ENCODE measurements around the gene SFRP4.

Gene SFRP4

DNA sequence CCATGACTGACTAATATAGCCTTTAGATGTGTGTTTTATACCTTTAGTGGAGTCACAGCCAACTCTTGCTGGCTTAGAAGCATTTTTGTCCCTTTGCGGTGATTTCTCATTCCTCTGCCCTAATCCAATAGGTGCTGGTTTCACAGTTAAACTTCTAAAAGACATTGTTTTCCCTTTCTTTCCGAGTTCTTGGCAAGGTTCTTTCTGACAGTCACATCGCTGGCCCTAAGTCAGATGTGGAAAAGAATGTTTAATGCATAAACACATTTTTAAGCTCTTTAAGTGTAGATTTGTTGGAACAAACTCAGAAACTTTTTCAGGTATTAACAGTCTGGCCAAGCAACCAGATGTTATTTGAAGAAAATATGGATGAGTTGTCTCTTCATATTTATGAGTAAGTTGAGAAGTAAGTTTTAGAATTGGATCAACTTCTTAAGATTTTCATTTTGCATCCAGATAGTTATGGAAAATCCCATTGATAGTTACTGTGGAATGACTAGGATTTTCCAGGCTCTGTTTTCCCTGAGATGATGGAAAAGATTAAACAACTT is 7.9 kb upstream of the SFRP4 start:
- DNase-seq: no peak

DNA sequence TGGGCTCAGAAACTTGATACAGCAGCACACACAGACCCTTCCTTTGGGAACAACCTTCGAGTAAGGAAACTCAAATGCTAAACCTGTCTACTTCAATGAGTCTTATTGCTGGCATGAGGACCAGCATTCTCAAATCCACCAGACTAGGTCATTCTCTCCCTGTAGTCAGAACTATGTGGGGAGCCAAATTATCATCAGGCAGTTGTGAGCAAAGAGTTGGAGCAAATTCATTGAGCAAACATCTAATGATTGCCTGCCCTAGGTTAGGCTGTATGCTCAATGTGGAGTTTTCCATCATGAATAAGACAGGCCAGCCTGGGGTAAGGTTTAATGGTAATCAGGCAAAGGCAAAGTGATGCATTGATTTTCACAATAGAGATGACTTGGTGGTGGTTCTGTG is 7.4 kb upstream of the SFRP4 start:
- DNase-seq: no peak

DNA sequence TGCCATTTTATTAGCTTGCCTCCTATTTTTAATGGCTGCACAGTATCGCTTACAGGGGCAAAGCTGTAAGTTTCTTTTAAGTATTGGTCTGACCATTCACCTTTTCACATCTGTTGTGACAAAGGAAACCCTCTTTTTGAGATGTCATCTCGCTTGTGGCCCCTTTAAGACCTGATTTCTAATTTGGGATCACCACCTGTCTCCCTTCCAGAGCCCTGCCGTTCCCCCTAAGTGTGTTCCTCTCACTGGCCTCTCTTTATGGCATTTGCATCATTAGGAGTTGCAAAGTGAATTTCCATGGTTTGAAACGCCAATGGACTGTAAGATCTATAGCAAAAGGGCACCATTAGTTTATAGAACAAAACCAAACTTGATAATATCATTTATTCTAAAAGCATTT is 5.3 kb upstream of the SFRP4 start:
- no peak for DNase-seq

DNA sequence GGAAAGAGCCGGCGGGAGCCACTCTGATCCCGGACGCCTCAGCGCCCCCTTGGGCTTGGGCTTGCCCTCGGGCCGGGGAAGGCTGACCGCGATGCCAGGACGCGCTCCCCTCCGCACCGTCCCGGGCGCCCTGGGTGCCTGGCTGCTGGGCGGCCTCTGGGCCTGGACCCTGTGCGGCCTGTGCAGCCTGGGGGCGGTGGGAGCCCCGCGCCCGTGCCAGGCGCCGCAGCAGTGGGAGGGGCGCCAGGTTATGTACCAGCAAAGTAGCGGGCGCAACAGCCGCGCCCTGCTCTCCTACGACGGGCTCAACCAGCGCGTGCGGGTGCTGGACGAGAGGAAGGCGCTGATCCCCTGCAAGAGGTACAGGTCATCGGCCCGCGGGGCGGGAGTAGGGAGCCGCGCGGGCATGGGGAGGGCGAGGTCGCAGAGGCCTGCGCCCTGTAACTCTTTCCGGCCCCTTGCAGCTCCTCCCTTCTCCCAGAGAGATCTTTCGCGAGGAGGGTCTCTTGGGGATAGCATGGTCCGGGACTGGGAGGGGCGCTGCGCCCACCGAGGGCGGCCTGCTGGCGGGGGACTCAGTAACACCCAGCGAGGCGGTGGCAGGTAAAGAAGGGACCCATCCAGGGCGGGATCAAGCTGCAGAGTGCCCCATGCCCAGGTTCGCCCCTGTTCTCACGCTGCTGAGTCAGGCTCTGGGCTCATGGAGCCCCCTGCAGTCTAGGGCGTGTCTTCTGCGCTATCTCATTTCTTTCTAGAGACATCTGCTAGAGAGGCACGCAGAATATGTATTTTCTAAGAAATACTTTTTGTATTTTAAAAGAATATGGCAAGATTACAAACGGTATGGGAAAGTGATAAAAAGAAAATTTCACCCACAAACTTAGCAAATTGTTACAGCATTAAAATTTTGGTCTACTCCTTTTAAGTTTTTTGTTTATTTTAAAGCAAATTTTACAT is 4.5 kb upstream of the SFRP4 start:
- no peak for DNase-seq

DNA sequence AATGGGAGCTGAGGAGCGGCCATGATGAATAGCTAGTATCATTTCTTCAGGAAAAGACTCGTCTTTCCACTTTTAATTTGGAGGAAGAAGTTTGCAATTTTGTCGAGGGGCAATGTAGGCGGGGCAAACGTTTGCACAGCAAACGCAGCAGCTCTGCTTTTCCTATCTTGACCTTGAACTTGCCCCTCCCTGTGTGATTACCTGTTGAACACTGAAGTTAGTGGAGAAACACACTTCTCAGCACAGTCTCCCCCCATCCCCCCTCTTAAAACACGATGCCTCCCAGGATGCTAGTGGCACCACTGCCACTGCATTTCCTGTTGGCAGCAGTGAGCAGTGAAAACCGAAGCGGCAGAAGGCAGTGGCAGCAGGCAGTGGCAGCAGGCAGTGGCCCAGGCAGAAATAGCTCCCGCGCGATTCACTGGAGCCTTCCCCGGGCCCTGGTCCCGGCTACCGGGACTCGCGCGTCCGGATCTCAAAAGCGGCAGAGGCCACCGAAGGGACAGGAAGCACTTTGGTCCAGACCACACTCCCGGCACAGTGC is 3.8 kb upstream of the SFRP4 start, which contains the start of gene EPDR1:
TSS of gene EPDR1 (plus strand) at position 336 of the 544 bp plus-strand sequence. CDS start 300 bp downstream, outside the sequence.
- DNase-seq: no peak

DNA sequence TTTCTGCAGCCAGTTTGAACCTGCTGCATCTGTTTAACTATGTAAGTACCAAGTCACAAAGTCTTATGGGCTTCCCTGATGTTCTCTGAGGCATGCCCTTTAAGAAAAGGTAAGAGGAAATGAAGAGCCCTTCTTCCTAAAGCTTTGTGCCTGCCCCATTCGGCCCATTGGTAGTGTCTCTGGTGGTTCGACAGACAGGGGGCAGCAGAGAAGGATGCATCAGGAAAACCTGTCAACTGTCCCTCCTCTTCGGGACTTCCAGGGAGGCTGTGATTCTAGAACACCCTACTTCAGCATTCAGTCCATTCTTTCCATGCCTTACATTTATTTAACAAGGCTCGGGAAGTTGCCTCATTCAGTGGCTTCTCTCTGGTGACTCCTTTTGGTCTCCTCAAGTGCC is 1.9 kb upstream of the SFRP4 start:
- DNase-seq: no peak

DNA sequence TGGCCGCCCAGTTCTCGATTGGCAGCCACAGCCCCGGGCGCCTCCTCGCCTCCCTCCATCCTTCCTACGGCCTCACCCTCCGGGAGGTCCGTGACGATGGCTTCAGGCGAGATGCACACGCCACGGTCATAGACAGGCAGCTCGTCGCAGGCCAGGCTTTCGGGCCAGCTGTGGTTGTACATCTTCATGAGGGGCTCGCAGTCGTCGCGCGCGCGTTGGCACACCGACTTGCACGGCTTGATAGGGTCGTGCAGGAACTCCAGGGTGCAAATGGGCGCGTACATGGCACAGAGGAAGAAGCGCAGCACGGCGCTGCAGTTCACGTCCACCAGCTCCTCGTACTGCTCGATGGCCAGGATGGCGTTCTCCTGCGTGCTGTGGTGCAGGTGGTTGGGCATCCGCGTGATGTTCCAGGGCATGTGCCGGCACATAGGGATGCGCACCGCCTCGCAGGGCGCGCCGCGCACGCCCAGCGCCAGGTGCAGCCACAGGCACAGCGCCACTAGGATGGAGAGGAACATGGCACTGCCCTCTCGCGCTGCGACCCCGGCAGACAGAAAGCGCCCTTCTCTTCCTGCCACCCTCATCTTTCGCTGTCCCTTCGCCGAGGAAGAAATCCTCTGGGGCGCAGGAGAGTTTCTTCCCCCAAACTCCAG is 472 bp downstream of the SFRP4 start:
- no peak for DNase-seq

DNA sequence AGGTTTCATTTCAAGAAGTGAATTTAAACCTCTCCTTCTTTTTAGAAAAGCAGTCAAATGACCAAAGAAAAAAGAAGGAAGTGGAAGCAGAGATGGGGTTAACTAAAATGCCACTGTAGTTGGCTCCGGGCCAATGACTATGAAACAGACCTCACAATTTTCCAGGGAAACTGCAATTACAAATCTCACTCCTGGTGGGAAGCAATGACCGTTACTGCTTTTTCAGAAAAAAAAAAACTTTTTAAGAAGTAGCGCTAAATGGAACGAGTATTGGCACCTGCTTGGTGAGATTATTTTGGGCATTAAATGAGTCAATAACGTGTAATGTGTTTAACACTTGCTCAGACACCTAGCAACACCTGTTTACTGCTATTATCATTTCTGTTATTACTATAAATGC is 1.2 kb downstream of the SFRP4 start:
- DNase-seq: no peak

DNA sequence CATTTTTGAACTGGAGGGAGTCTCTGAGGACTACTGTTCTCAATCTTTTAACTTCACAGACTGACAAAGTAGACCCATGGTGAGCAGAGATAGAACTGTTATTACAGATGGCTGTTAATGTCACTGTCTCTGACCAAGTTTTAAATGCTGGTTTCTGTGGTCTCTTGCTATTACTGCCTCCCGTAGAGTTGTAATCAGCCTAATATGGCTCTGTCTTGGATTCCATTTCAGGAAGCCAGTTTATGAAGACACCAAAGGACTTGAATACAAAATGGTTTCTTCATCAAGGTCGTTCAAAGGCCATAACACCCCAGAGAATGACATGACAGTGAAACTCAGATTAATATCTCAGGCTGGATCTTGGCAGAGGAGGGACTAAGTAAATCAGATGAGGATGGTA is 3.9 kb downstream of the SFRP4 start:
- no peak for DNase-seq

DNA sequence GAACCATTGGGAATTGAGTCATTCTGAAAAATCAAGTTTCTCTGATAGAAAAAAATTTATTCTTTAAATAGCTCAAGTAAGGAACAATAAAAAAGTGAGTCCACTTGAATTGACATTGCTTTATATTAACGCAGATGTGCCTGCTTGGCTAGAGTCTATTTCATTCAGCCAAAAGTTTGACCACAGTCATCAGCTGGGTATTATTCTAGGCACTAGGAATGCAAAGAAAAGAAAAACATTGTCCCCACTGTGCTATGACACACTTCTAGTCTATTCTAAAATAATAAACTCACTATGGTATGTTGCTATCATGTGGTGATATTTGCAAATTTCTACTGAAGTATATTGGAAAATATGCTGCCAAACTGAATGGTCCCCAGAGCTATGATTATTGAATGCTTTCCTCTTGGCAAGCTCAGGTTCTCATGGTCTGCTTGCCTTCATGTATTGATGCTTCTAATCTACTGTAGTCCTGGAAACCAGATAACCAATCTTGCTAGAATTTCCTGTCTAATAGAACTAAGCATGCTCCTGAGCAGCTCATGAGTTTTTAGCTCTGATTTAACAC is 8.3 kb downstream of the SFRP4 start:
- DNase-seq: no peak

DNA sequence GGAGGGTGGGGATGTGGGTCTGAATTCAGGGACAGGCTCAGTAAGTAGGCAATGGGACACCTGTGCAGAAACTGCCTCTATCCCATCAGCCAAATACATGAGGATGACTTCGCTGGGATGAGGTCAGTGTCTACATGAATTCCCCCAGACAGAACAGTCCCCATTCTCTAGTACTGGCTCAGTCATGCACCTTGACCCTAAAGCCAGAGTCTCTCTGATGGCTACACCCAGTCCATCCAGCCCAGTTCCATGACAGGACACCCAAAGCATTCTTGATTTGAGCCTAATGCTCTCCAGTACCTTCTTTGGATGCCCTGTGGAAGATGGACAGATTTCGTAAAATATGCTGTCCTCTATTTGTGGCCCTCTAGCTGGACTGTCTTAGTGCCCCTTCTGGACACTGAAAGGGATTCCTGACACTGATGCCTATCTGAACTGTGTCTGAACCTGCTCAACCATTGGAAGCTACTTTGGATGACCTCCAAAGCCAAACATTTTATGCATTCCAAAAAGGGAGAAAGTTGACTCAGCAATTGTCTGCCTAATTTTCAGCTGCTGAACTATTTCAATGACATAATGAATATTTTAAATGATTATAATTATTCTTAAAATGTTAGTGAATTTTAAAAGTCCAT is 14.6 kb downstream of the SFRP4 start:
- DNase-seq: no peak

DNA sequence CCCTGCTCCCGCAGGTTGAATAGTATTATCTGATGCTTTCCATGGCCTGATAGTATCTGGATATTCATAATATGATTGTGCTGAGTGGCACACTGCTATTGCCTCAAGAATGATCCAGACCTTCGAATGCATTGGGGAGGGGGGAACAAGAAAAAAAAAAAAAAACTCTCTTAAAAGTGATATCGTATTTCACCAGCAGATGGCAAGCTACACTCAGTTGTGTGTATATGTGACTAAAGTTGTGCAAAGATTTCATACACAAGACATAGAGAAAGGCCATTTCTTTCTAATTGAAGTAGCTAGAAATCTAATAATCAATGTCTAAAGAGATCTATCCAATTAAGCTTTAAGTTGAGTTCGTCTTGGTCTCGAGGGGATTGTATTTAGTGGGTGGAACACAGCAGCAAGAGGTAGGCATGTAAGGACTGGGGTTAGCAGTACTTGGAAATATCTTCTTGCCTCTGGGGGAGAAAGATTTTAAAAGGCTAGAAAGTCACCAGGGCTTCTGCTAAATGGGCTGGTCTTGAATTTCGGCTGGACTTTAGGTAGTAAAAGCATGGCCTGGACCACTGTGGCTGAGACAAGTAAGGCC is 15.3 kb downstream of the SFRP4 start:
- DNase-seq: no peak

DNA sequence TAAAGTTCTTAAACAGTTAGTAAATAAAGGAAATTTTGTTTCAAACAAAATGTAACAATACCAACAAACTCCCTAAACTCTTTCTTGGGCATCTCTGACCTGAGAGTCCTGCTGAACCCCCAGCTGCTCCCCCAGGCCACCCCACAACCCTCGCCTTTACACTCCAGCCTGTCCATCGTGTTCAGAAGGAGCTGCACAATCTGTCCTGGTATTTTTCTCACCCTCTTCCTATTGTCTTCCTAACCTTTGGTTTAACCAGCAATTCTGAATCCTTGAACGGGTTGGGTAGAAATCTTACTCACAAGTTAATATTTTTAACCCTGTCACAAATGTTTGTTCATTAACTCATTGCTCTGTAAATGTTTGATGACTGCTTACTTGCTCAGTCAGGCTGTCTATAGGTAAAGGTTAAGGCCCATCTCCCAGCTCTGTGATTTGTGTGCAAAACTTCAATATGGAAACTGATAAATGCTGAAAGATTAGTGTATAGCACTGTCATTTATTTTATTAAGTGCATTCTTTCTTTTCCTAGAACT is 16.8 kb downstream of the SFRP4 start:
- no peak for DNase-seq

DNA sequence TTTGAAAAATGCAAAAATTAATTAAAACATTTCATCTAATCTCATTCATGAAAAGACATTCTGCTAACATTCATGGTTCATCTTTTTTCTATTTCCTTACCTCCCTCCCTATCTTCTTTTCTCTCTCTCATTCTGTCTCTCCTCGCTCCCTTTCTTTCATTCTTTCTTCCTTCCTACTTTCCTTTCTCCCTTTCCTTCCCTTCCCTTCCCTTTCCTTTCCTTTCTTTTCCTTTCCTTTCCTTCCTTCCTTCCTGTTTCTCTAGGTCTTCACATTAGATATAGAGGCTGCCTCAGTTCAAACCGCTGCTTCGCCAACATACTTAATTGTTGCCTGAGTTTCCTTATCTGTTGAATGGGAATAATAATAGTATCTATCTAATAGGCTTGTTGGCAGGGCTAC is 21.9 kb downstream of the SFRP4 start:
- no peak for DNase-seq

DNA sequence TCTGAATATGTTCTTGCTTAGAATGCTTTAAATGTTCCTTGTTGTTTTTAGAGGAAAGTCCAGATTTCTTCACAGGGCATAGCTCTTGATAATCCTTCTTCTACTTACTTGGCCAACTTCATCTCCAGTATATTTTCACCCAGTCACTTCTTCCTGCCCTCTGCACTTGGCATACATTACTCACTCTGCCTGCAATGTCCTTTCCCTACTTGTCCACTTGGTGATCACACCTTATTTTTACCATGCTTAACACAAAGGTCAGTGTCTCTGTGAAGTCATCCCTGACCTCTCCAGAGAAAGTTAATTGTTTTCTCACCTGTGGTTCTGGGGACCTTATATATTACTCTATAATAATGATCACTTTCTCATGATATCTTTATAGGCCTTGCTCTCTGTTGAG is 23.3 kb downstream of the SFRP4 start:
- no peak for DNase-seq

DNA sequence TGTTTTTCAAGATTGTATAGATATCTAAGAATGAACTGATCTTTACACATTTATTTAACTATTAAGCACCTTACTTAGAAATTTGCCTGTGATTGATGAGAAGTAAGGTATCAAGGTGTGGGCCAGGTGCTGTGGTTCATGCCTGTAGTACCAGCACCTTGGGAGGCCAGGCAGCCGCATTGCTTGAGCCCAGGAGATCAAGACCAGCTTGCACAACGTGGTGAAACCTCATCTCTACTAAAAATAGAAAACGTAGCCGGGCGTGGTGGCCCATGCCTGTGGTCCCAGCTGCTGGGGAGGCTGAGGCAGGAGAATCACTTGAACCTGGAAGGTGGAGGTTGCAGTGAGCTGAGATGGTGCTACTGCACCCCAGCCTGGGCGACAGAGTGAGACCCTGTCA is 34.5 kb downstream of the SFRP4 start:
- no peak for DNase-seq
